Activated naive CD4-positive, alpha-beta T cell treated with anti-CD3 and anti-CD28 coated beads, Interleukin-2, amount 50 U/mL, for 16 hours (primary cell): ENCODE results near the gene SETBP1.

Experiments
- DNase-seq: peaks from one replicate; pipeline ENCODE4 v3.0.0-alpha.2; 2020

The SETBP1 gene

DNA sequence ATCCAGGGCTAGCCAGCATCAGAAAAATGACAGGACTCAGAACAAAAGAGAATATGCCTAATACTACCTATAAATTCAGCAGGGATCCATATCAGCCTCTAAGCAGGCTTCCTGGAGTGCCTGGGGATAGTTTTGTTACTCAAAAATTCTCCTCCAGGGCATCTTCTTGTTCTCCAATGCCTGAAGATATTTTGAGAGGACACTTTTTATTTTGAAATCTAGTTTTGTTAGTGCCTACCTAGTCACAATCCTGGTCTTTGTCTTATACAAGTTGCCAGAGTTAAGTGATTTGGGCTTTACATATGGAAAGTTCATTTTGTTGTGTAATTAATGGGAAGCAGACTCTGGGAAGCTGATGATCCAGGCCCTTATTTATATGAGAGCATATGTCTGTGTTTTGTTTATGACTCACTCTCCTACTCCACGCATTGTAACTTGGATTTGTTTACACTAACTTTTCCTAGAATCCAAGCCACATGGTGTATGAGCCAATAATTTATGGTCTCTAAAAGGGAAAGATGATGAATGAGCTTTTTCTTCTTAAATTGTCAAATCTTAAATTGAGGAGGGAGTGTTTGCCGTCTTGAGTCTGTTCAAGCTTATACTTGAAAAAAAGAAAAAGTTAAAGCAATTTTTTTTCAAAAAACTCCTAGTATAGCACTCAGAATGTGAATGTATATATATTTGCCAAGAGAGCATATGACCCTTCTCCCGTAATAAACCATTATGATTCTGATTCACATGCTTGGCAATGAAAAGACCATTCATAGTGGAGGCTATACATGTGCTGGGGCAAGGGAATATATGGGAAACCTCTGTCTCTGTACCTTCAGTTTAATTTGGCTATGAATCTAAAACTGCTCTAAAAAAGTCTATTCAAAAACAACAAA lies 370.3 kb downstream of the SETBP1 start:
- no peak for DNase-seq

DNA sequence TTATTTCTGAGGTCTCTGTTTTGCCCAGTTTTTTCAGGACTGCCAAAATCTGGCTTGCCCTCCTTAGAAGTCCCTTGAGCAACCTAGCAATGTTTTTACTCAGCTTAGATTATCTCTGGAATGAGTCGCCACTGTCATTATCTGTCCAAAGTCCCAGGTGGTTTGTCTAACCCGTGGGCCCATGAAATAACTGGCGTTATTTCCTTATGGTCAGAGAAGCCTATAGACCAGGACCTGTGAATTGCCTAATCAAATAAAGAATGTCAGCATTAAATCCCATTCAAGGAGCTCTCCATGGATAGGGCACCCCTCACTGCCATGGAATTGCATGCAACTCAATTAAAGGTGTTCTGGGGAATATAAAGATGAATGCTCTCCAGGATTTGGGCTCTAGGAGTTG lies 373.9 kb downstream of the SETBP1 start:
- DNase-seq = no peak

DNA sequence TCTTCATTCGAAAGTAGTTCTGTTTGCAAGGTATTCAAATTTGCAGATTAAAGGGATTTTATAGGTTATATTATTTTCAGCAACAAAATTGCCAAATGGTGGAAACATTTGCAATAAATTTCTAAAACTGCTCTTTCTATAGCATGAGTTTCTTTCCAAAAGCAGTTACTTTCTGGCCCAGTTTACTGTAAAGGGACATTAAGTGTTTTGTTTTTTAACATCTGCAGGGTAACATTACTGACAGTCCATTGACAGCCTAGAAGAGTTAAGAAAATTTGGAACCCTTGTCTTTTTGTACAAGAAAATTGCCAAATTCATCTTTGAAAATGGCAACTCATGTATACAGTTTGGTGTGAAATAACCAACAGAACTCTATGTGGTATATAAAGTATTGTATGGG lies 375.1 kb downstream of the SETBP1 start:
- DNase-seq = no peak

DNA sequence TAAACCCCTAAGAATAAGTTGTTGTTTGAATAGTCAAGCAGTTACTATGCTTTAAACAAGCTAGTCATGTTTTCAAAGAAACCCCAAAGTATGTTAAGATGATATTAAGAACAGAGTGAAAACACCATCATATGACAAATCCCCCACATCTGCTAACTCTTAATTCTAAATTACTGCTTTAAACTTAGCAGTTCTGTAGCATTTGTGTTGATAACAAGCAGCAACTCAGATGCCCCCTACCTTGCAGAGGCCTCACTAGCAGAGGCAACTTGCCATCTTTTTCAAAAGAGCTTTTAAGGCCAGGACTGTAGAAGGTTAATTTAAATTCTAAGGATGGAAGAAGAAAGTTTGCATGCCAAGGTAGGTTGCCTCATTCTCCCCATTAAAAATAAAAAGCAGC lies 376.2 kb downstream of the SETBP1 start:
- DNase-seq = no peak

DNA sequence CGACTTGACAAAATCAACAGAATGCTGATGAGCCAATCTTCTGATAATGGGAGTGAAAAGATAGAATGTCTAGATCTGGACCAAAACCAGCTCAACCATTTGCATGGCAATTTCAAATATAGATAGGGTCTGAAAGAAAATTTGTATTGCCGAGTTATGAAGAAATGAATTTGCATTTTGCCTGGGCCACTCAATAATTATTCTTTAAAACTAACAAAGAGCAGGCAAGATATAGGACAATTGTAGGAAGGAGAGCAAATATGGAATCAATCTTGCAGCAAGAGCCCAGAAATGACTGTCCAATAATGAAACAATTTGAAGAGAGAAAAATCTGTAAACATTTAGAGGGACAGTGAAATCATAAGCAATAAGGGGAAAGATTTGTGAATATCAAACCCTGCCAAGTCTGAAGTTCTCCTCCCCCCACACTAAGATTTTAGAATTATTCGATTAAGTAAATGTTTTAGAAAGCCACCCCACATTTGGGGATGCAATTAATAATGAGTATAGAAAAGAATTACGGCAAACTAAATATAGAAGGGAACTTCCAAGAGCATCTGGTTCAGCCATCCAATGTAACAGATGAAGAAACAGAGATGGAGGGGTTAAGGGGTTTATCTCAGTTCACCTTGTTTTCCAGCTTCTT lies 377.4 kb downstream of the SETBP1 start:
- DNase-seq = no peak

DNA sequence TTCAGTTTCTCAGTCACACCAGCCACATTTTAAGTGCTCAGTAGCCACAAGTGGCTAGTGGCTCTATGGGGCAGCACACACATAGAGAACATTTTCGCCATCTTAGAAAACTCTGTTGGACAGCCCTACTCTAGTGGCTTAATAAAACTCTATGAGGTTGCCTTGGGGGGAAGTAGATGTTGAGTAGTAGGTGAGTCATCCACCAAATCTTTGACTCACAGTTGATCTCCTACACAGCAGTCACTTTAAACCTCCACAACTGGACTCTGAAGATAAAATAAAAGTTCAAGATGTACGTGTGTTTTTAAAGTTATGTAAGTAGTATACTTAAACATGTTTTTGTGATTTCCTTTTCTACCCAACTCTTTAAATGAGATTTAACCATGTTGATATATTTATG lies 379.0 kb downstream of the SETBP1 start:
- DNase-seq = no peak

DNA sequence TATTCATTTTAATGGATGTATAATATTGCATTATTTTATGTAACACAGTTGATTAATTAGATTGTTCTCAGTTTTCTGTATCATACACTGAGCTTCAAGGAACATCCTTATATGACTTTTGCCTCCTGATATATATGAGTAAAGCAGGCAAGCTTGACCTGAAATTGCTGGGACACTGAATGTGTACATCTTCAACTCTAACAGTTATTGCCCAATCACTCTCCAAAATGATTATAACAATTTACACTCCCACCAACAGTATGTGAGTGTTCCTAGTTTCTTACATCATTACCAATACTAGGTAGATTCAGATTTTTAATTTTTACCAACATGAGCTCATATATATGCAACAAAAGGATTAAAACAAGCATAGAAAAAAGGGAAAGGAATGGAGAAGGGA lies 379.4 kb downstream of the SETBP1 start:
- no peak for DNase-seq

DNA sequence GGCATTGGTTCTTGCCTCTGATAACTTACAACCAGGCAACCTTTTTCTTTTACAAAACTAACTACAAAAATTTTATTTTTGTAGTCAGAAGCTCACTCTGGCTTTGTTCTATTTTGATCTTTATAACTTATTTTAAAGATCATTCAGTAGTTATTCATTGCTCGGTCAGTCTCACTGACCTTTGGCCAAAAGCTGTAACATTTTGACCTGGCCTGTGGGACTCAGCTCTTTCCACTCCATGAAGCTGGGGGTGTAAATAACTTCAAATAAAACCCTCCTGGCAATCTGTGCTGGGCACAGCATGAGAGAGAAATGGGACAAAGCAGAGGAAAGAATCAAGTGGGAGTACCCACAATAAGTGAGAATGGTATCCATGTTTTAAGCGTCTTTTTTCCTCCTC lies 380.7 kb downstream of the SETBP1 start:
- DNase-seq = no peak

DNA sequence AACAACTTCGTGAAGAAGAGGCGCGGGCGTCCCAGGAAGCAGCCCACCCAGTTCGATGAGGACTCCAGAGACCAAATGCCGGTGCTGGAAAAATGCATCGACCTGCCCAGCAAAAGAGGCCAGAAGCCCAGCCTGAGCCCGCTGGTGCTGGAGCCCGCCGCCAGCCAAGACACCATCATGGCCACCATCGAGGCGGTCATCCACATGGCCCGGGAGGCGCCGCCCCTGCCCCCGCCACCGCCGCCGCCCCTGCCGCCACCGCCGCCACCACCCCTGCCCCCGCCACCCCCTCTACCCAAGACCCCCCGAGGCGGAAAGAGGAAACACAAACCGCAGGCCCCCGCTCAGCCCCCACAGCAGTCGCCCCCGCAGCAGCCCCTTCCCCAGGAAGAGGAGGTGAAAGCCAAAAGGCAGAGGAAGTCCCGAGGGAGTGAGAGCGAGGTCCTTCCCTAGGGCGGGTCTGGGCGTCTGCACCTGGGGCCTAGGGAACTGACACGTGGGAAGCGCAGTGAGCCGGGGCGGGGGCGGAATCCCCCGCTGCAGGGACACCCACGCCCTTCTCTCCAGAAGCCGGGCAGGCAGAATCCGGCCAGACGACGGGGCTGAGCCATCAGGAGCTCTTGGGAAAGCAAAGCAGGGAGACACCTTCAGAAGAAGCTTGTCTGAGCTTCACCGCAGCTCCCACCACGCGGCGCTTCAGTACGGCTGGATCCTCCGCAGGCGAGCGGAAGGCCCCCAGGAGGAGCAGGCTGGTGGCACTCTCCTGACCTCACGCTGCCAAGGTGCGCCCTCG lies 382.8 kb downstream of the SETBP1 start:
- DNase-seq = no peak

DNA sequence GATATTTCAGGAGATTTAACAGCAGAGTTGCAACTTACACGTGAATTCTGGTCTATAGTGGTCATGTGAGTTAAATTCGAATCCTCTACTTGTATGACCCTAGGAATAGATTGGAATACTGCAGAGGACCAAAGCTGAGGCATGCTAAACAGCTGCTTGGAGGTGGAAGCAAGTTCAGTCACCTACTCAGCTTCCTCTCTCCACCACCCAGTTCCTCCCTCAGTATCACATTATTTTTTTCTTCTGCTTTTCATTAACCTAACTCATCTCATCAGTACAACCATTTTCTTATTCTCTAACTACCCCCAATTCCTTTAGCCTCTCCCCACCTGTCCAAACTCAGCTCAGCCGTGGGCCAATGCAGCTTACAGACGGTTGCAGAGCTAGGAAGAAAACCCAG lies 385.5 kb downstream of the SETBP1 start:
- DNase-seq = no peak

DNA sequence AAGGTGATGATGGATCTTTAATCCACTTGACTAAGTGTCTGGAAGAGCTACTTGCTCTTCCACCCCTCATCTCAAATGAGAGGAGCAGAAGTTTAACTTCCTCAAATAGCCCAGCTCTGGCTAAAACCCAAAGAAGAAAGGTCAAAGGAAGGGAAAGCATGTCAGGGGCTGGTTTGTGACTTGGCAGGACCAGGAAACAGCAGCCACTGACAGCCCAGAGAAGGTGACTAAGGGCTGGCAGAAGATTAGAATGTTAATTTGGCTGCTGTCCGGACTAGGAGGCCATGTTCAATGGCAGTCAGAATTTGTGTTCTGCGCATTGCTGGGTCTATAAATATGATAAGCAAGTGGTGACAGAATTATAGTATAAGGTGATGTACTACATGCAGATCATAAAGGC lies 386.2 kb downstream of the SETBP1 start:
- DNase-seq = no peak

DNA sequence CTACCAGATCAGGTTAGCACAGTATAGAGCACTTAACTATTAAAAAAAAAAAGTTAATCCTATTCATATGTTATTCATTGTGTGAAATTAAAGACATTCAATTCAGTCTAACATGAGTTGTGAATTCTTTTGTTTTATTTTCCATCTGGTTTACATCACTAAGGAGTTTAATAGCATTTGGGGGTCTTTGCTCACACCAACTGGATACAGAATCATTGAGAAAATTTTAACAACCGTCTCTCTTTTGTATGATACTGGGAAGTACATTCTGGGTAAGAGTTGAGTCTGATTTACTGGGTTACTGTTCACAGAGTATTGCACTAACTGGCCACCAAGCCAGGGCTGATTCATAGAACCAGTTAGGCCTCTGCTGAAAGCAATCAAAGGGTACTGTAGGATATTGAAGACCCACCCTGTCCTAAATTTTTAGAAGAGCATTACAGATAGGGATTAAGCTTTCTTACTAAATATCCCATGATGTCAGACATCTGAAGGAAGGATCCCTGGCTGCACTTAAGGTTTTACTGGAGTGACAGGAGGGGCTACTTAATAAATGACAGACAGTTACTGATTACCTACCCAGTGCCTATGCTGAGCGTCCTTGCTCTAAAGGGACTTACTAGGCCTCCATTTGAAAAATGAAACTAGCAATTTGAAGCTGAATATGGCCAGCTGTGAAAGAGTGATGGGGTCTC lies 387.9 kb downstream of the SETBP1 start:
- no peak for DNase-seq

DNA sequence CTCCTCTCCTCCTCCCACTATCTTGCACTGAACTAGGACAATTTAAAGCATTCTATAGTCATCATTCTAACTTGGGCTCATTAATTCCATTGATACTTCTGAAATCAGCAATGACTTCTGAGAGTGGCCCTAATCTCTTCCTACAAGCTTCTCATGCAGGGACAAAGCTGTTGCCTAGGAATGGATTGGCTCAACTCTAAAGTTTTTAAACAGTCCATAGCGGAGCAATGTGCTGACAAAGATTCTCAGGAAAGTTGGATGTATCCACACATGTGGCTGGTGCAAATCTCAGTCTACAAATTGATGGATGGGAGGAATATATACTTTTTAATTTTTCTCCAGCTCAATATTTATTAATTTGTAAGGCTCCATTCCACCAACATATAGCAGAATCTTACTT lies 388.9 kb downstream of the SETBP1 start:
- DNase-seq = no peak

DNA sequence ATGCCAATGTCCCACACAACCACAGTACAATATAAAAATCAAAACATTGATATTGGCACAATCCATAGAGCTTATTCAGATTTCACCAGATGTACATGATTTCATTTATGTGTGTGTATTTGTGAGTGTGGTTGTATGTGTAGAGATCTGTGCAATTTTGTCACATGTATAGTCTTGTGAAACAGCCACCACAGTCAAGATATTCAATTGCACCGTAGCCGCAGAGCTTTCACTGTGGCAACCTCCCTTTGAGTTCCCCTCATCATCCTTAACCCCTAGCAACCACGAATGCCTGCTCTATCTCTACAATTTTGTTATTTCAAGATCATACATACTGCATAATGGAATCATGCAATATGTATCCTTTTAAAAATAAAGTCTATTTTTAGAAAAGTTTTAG lies 391.3 kb downstream of the SETBP1 start:
- no peak for DNase-seq

DNA sequence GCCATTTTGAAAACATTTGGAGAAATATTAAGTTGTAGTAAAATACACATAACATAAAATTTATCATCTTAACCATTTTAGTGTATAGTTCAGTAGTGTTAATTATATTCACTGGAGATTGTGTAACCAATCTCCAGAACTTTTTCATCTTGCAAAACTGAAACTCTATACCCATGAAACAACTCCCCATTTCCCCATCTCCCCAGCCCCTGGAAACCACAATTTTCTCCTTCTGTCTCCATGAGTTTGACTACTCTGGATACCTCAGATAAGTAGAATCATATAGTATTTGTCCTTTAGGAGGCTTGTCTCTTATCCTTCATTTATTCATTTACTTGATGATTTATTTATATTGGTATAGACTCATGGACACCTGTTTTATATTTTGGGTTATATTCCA lies 392.9 kb downstream of the SETBP1 start:
- no peak for DNase-seq

DNA sequence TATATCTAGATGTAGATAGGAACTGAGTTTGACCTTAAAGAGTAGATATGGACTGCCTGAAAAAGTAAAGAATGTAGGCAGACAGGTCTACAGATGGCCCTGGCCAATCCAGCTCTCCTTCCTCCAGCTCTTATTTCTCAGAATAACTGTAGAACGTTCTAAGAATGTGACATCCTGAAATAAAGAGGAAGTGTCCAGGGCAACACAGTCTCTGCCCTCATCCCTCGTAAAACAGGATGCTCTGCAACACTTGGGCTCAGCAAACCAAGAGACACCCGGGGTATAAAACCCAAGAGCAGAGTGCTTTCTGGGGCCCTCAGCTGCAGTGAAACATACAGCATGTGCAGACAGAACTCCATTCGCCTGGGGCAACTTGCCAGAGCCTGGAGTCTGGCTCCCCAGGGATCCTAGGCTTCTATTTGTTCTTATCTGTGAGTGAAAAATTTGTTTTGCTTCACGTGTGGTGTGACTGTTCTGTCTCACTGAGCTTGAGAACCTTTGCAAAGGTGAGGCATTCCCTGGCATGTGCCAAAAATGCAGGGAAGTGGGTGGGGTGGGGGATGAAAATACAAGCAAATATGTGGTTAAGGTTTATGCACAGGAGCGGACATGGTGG lies 401.0 kb downstream of the SETBP1 start:
- no peak for DNase-seq

DNA sequence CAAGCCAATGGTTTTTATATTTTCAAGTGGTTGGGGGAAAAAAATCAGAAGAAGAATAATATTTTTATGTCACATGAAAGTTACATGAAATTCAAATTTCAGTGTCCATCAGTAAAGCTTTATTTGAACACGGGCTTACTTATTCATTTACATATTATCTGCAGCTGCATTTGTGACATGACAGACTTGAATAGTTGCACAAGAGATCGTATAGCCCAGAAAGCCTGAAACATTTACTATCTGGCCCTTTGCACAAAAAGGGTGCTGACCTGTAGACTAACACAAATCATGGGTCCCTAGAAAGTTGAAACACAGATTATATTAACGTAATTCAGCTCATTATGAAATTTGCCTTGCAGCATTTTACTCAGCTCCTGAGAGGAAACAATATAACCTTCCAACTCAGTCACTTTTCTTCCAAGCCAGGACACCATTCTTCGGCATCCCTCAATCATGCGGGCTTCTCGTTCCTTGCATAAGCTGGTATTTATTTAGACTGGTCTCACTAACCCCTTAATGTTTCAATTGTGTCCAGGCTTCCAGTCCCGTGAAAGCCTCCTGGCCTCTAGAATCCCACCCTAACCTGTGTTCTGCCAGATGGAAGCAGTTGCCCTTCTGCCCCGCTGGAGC lies 402.7 kb downstream of the SETBP1 start:
- no peak for DNase-seq

DNA sequence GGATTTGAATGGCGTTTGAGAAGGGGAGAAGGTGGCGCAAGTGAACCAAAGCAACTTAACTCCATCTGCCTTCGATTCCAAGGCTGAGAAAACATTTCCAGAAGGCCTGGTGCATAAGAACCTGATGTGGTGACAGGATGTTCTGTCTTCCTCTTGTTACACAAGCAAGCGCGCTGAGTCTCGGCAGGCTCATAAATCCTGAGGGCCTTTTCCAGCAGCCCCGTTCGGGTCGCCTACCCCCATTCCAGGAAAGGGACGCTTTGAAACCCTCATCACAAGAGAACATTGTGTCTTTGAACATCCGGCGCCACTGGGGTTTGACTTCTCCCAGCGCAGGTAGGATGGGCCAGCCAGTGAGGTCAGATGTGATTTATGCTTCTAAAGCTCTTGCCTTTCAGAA lies 403.5 kb downstream of the SETBP1 start:
- no peak for DNase-seq

DNA sequence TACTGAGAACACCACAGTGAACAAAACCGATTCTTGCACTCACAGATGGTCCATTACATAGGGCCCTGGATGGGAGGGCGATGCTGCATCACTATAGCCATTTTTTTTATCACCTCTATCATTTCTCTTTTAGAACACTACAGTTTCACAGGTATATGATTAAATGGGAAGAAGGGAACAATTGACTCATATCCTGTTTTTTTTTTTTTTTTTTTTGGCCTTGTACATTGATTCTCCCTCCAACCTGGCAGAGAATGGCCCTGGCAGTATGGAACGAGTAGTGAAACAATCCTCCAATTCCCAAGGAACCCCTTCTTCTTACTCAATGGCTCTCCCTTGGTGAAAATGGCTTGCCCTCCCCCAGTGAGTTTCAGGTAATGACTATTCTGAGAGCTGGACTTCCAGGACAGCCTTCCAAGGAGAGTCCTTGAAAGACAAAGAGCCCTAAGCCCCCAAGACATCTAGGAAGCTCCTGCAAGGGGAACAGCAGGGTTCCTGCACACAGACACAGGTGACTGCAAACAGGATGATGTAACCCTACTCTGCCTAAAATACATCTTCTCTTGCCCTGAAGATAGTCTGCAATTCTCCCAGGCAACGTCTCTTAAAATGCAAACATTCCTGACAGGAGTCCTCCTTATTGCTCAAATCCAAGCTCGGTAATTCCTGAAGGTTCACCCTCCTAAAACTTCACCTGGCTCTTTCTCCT lies 405.4 kb downstream of the SETBP1 start:
- DNase-seq = no peak

DNA sequence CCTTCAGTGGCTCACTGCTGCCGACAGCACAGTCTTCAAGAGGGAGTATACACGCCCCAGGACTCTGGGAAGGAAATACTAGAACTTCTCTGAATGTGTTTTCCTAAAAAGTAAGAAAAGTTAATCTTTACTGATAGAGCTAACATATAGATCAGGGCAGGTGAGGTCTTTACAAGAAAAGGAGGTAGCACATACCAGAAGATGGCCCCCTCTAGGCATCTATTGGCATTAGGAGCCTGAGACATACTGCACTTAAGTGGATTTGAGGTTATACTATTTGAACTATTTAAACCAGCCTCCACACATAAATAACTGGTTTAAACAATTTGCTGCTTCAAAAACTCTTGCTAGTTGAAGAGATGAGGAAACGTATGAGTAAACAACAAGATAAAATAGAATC lies 406.1 kb downstream of the SETBP1 start:
- no peak for DNase-seq

DNA sequence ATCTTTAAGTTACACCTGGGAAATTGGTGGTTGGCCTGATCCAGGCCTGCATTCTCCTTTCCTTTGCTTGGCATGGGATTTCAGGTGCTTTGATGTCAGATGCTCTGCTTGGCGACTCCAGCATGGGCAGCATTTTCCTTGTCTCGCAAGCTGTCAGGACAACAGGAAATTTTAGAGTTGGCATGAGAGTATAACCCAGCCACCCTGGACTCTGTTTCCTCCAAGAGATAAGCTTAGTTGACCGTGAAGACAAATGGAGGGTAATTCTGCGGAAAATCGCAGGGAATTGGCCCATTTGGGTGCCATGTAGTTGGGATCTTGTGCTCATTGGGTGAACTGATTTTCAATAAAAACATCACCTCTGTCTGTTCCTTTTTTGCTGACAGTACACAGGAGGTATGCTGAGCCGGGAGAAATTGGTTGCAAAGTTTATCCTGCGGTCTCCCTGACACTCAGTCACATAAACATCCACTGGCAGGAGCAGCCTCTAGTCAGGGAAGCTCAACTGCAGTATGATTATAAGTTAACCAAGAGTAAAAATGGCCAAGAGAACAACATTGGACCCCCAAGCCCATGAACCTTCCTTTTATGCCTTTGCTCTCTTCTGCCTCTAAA lies 409.9 kb downstream of the SETBP1 start:
- DNase-seq = no peak
